GM18502 (cell line): ENCODE data around the gene MYO5C.

ENCODE experiments used
- ATAC-seq: cut with Tn5 transposase; IDR thresholded peaks from one replicate; pipeline ENCODE4 v1.9.1; 2021; ENCODE audit warnings: mild to moderate bottlenecking; ENCODE audit not compliant: unreplicated experiment, poor library complexity

MYO5C gene

DNA sequence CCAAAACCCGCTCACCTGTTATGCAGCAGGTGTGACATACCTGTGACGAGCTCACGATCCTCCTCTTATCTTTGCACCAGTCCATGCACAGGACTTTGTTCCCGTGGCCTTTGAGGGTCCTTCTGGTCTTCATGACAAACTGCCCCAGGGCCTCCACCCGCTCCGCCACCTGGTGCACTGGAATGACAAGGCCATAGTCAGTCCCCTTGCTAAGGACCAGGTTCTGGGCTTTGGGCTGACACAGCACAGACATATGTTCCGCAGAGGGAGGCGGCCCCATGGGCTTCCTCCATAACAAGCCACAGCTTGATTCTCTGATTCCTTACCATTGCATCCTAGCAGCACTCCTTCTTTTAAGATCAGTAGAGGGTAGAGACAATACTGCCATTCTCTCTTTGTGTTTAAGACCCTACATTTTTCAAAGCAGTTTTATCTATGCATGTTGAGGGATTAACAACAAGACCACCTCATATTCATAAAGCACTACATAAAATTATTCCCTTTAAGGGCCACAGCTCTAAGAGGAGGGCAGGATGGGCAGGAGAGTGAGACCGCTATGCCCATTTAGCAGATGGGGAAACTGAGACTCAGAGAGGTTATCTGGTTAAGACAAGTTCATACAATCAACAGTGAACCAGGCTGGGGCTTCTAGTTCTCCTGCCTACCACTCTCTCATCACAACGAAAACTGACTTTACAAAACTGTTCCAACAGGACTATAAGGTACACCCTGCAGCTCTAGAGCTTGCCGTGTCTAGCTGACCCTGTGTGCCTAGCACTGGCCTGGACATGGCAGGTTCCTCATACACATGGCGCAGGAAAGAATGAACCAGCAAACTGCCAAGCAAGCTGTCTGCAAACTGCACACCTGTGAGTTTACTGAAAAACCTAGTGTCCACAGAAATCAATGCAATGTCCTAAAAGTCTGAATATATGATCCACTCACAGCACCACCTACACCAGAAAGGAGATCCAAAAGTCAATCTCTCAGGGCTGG lies 141.4 kb downstream of the MYO5C start:
- no peak for ATAC-seq

DNA sequence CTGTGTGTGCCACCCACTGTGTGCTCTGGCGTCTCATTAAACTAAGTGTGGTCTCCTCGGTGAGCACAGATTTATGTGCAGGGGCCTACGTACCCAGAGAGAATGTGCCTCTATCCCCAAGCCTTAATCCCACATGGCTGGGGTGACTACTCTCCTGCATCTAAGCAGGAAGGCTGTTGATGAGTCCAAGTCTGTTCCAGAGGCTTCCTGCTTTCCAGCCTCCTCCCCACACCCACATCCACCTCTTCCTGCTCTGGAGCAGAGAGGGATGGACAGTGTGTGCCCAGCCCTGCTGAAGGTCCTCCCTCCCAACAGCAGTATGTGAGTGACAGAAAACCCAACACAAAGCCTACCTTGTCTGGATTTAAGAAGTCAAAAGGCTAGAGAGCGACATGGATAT lies 144.3 kb downstream of the MYO5C start:
- ATAC-seq, result no peak

DNA sequence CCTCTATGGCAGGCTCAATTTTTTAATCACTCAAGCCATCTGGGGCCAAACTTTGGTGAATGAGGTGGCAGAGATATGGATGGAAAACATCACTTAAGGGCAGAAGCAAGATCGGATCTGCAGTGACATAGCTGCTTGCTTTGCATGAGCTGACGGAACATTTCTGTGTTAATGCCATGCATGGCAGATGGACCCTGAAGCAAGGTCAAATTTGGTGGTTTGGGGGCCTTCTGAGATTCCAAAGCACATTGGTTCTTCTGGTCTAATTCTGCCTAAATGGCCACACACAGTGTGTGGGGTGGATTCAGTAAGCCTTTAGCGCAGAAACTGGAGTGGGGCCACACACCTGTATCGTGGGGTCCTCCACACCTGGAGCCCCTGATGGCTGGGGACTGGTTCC lies 144.7 kb downstream of the MYO5C start:
- no peak for ATAC-seq

- no peak for ATAC-seq
These were observed 145.4 kb downstream of the MYO5C start for GRCh38 chr15:52150043-52150825.

- no peak for ATAC-seq
These were observed 147.2 kb downstream of the MYO5C start for GRCh38 chr15:52148403-52148802.

DNA sequence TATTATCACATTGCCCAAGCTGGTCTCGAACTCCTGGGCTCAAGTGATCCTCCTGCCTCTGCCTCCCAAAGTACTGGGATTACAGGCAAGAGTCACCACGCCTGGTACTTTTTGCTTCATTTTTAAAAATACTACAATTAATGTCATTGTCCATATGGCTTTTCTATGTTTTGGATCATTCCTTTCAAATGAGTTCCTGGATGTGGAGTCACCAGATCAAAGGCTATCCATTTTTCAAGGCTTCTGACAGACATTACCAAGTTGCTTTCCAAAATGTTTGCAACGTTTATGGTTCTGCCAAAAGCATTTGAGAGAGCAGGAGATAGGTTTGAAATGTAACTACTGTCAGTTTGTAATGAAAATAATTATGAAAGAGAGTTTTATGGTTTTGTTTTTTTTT lies 148.8 kb downstream of the MYO5C start:
- no peak for ATAC-seq

DNA sequence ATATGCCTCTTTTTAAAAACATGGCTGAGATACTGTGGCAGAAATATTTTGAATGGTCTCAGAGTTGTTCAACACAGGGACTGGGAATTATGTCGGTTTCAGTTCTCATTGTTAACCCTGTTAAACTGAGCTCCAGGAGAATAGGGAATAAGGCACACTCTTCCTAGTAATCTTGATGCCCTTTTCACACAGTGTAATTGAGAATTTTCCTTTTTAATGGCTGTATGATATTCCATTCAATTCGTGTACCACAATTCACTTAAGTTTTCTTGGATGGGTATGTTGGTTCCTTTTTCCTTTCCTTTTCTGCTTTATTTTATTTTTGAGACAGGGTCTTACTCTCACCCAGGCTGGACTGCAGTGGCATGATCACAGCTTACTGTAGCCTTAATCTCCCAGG lies 149.3 kb downstream of the MYO5C start:
- ATAC-seq, result no peak

- no peak for ATAC-seq
These were observed 150.9 kb downstream of the MYO5C start for GRCh38 chr15:52144656-52145178.

DNA sequence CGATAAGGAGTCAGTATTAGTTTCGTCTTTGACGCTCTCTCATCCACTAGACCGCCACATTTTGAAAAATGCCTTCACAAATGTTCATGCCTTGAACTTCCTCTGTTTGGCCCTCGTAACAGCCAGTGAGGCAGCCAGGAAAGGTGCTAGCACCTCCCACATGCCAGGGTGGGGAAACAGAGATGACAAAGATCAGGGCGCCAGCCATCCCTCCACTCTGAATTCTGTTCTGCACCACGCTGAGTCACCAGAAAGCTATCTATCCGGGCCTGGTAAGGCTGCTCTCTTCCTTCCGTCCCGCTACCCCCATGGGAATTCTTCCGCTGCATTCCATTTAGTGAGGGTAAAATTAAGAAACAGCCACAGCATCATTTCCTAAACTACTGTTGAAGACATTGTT lies 151.7 kb downstream of the MYO5C start:
- no peak for ATAC-seq
